ENCODE results near the gene PPARA.

DNA sequence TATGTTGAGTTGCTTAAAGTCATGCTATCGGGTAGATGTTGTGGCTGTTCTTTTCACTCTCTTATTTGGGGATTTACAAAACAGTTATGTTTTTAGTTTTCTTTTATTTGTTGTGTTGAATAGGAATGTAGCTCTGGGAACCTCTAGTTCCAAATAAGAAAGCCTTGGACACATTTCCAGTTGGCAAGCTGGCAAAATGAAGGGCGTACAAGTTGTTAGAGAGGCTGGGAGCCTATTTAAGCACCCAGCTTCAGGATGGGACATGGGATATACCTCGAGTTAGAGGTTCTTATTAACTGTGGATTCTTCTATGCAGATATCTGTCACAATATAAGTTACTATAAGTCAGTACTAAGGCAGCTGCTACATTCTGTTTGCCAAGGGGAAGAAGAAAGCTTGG, 22.8 kb downstream of the PPARA start:
- TF ChIP-seq, protein P1, sequence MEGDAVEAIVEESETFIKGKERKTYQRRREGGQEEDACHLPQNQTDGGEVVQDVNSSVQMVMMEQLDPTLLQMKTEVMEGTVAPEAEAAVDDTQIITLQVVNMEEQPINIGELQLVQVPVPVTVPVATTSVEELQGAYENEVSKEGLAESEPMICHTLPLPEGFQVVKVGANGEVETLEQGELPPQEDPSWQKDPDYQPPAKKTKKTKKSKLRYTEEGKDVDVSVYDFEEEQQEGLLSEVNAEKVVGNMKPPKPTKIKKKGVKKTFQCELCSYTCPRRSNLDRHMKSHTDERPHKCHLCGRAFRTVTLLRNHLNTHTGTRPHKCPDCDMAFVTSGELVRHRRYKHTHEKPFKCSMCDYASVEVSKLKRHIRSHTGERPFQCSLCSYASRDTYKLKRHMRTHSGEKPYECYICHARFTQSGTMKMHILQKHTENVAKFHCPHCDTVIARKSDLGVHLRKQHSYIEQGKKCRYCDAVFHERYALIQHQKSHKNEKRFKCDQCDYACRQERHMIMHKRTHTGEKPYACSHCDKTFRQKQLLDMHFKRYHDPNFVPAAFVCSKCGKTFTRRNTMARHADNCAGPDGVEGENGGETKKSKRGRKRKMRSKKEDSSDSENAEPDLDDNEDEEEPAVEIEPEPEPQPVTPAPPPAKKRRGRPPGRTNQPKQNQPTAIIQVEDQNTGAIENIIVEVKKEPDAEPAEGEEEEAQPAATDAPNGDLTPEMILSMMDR (IDR thresholded peaks at IDR 0.05) = no peak
- no peak for TF ChIP-seq POLR2A (IDR thresholded peaks at IDR 0.05)
